T47D (cell line): ENCODE data around the gene PDE4B.
A peak's percentile ranks its signal among the peaks of the same experiment; 100 is the strongest.

Experiments used
- DNase-seq, 2 experiments: peaks; one replicate each; pipeline versions ENCODE4 v3.0.0 to v3.0.0-alpha.2; 2011 to 2012; ENCODE audit warnings: low read depth in 1 of 2, low spot score in 1 of 2
- JUND ChIP-seq: IDR thresholded peaks from 2 replicates; pipeline ENCODE4 v1.6.1; 2012; ENCODE audit warnings: low read depth
- in situ Hi-C: cut with HindIII; loops from 2 replicates; pipeline ENCODE4 v1.10.0; 2016; ENCODE audit warnings: low sequenced_read_pairs, low pct_unique_long_range_greater_than_20kb

PDE4B gene

DNA sequence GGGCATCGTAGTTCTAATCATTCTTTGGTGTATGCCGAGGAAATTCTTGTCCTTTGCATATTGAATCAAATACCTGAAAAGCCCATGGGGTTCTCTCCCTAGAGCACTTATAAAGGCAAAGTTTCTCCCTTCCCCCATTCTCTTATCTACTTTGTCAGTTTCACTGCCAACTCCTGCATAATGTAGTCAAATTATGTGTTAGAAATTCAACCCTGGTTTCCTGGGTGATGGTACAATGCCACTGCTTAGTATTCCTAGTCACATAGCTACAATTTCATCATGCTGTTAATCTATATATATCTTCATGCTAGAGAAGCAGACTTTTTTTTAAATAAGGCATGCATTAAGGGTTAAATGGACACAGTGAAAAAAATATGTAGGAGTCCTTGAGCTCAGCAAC lies 119.0 kb downstream of the PDE4B start:
- TF ChIP-seq JUND = no peak
- in situ Hi-C loops = no loop called here
- no peak for DNase-seq

DNA sequence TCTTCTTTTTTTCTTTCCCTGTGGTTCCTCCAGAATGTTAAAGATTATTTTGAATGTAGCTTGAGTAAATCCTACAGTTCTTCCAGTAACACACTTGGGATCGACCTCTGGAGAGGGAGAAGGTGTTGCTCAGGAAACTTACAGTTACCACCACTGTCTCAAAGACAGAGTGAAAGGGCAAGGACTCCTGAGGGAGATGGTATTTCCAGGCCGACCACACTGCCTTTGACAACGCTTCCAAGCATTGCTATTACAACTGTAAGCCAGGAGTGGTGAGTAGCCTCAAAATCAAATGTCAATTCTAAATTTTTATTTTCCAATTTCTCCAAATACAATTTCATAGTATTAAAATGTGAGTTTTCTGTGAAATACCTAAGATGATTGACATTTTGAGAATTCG lies 125.9 kb downstream of the PDE4B start:
- in situ Hi-C loops = no loop called here
- DNase-seq = no peak
- no peak for TF ChIP-seq JUND

DNA sequence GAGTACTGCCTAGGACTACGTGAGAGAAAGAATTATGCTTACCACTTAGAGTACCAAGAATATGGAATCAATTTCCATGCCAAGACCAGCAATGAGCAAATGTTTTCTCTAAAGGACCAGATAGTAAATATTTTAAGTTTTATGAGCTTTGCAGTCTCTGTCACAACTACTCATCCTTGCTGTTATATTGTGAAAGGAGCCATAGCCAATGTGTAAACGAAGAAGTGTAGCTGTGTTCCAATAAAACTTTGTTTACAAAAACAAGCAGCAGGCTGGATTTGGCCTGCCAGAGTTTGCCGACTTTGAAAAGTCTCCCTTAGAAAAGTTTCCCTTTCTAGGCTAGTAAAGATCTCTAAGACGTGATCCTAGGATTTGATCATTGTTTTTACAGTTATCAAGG lies 128.8 kb downstream of the PDE4B start:
- no peak for TF ChIP-seq JUND
- in situ Hi-C loops = no loop called here
- no peak for DNase-seq

DNA sequence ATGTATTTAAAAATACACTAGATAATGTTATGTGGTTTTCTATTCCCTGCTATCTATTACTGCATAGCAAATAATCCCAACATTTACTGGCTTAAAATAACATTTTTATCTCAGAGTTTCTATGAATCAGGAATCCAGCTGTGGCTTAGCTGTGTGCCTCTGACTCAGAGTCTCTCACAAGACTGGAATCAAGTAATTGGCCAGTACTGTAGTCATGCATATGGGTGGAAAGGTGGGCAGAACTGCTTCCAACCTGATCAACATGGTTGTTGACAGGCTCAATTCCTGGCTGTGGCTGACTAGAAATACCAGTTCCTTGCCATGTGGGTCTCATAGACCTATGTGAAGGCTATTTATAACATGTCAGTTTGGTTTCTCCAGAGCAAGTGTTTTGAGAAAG lies 131.8 kb downstream of the PDE4B start:
- no peak for TF ChIP-seq JUND
- no peak for DNase-seq
- in situ Hi-C loops = no loop called here

DNA sequence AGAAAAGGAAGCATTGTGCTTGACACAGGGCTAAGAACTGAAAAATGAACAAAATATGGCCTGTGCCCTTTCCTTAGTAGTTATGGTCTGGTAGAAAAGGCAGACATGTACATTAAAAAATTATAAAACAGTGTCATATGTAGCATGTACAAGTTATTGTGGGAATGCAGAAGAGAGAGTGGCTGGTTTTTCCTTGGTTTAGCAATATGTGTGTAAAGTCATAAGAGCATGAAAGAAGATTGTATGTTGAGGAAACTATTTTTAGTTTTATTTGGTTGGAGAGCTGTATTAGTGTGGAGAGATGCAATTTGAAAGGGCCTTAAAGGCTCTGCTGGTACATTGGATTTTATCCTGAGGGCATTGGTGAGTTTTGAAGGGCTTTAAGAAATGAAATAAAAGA lies 145.8 kb downstream of the PDE4B start:
- no peak for TF ChIP-seq JUND
- in situ Hi-C loops = no loop called here
- no peak for DNase-seq

DNA sequence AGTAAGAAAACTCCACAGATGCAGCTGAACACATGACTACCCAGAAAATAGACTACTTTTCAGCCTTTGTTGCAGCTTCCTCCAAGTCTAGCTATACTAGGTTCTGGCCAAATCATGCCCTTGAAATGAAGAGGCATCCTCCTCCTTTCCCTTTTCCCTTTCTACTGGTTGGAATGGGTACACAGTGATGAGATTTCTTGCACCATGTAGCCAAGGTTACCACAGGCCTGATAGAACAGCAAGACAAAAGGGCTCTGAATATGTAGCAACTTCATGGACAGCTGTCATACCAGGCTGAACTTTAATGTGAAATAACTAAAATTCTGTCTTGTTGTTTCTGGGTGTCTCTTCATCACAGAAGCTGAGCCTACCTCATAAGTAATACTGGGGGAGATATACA lies 146.5 kb downstream of the PDE4B start:
- DNase-seq = no peak
- in situ Hi-C loops = no loop called here
- TF ChIP-seq JUND = no peak

DNA sequence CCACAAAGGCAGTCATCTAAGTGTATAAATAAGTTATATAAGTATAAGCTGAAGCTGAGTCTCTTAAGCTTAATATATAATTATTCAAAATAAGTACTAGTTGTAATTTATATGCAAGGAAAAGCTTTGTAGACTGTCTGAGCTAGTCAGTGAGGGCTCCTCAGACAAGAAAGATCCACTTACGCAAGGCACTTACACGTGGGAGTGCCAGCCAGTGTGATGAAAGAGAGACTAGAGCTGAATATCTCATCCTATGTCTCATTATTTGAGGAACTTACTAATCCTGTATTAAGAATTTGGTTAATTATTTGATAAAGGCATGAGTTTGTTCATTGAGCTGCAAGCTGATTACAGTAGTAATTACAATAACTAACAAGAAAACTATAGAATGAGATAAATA lies 146.9 kb downstream of the PDE4B start:
- DNase-seq = no peak
- no peak for TF ChIP-seq JUND
- in situ Hi-C loops = no loop called here

DNA sequence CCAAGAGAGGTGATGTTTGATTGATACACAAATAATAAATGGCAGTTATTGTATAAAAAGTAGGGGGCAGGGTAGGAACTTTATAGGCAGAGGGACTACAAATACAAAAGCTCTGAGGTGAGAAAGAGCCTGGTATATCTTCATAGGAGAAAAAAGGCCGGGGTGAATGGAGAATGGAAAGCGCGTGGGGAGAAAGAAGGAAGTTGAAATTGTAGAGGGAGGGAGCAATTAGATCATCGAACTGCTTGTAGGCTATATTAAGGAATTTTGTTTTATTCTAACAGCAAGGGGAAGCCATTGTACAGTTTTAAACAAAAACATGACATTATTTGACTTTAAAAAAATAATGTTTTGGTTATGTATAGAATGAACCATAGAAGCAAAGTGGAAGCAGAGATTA lies 147.4 kb downstream of the PDE4B start:
- no peak for DNase-seq
- TF ChIP-seq JUND = no peak
- in situ Hi-C loops = no loop called here

DNA sequence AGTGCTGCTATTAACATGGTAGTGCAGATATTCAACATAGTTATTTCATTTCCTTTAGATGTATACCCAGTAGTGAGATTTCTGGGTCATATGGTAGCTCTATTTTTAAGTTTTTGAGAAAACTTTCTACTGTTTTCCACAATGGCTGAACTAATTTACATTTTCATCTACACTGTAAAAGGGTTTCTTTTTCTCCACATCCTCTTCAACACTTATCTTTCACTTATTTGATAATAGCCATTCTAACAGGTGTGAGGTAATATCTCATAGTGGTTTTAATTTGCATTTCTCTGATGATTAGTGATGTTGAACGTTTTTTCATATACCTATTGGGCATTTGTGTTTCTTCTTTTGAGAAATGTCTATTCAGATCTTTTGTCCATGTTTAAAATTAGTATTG lies 149.8 kb downstream of the PDE4B start:
- TF ChIP-seq JUND = no peak
- DNase-seq = no peak
- in situ Hi-C loops = no loop called here

DNA sequence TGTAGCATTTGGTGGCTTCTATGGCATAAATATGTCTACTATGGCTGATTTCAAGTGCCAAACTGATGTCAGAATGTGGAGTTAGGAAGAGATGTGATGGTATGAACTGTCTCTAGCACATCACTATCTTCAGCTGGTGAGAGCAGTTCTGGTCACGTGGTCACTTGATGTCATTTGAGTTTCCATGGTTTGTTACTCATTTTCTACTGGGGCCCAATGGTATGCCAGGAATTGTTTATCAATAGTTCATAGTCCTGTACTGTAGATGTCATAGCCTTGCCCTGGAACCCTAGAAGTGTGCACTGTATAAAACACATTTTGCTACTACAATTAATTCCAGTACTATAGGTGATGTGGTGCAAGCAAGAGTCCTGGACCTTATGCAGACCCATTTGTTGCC lies 153.7 kb downstream of the PDE4B start:
- DNase-seq = no peak
- no peak for TF ChIP-seq JUND
- in situ Hi-C loops = no loop called here

DNA sequence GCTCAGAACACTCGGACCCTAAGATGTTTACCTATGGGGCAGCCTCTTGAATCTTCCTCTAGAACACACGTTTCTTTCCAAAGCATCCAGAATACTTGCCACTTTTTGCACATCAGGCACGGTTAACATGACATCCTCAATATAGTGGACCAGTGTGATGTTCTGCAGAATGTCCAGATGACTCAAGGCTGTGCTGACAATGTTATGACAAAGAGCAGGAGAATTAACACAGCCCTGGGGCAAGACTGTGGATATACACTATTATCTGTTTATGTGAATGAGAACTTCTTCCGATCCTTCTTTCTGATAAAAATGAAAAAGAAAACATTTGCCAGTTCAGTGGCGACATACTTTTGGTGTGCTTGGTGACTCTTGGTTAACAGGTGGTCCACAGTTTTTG lies 154.3 kb downstream of the PDE4B start:
- TF ChIP-seq JUND = no peak
- in situ Hi-C loops = no loop called here

DNA sequence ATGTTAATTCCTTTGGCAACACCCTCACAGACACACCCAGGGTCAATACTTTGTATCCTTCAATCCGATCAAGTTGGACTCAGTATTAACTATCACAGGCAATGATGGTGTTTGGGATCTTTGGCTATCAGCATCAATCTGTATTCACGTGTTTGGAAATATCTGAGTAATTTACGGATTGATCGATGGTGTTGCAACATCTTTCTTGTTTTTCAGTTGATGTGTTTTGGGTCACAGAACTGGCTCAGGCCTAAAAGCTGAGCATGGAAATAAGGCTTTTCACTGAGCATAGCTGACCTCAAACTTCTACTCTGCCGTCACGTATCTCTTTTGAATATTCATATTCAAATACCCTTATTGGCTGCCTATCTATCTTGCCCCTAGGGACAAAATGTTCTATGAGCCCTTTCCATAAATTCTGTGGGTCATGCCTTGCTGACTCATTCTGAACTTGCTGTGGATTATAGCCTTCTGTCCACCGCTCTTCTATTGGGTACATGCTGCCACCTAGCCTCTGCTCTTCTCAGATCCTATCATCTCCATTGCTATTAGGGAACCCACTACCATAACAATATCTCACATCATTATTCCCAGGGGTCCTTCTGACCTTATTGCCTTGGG lies 156.0 kb downstream of the PDE4B start:
- DNase-seq = peak in 1 of 2 experiments; percentile 1
- no peak for TF ChIP-seq JUND
- in situ Hi-C loops = no loop called here

More for the DNA sequence above, 154.3 kb downstream of the PDE4B start:
- DNase-seq = no peak

DNA sequence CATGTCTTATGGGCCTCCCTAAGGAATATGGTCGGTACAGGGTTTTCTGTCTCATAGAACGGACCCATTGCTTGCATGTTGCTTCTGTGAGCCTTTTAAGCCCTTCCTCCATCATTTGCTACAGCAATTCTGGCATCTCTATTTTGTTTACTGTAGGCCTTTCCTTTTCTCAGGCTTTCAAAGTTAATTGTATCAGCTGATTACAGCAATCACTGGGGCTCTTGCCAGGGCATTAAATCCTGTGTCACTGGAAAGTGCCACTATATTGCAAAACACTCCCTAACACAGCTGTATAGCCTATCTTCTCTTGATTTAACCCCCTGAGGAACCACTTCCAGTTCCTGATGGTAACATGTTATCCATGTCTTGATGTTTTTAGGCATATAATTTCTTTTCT lies 156.5 kb downstream of the PDE4B start:
- DNase-seq = no peak
- in situ Hi-C loops = no loop called here
- no peak for TF ChIP-seq JUND

DNA sequence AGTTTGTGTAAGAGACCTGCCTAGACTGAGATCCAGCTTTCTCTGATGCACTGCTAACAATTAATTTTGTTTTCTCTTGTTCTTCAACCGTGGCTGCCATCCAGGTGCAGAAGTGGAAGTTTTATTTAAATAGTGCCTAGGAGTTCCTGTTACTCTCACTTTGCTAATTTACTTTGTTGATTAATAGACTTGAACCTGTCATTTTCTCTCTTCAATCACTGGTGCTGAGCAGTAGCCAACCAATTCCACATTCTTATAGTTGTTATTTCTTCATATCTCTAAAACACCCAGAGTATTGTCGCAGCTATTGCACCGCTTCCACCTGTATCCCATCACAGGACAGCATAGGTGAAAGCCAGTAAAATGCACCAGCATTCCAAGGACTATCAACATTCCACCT lies 157.2 kb downstream of the PDE4B start:
- no peak for TF ChIP-seq JUND
- in situ Hi-C loops = no loop called here

More for the DNA sequence above, 157.2 kb downstream of the PDE4B start:
- DNase-seq = no peak
